ENCODE results near the gene CRB3.
A peak's percentile ranks its signal among the peaks of the same experiment; 100 is the strongest.

Gene CRB3

DNA sequence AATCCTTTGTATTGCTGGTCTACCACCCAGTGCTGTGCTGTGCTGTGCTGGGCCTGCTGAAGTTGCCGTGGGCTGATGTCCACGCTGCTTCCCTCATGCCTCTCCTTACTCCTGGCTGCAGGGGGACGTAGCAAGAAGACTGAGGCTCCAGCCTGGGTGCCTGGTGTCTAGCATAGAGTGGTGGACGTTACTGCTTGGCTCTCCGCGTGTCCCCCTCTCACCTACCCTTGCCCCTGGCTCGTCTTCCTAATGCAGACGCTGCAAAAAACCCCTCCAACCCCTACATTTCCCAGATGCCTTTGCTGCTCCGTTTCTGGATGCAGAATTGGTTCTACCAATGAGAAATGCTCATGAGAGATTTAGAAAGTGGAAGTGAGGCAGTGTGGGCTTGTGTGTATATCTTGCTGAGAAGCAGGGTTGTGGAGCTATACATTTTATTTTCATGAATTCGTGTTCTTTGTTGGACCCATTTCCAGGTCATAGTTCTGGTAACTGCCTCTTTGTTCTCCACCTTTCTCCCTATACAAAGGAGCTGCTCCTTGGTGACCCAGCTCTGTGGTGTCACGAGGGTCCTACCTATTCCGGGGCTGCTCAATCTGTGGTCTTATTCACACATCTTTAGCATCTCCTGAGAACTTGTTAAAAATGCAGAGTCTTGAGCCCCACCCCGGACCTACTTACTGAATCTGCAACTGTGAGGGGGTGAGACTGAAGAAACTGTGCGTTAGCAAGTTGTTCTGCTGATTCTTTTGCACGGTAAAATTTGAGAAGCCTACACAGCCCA lies 25.4 kb downstream of the CRB3 start:
- no peaks in the 10 kb centered on the region for H3K36me3 ChIP-seq (ENCODE audit: control insufficient read depth, low read depth, low read length)
- no peaks in the 10 kb centered on the region for H3K9me3 ChIP-seq (ENCODE audit: control insufficient read depth, low read depth, low read length)
- no peak overlapping the region for H3K4me3 ChIP-seq (ENCODE audit: low read length)
- H3K4me1 ChIP-seq (ENCODE audit: control insufficient read depth, low read depth, low read length) = no peaks in the 10 kb centered on the region
- no peak overlapping the region for H3K27ac ChIP-seq (ENCODE audit: low read length)
- no peak overlapping the region for H3K9ac ChIP-seq (ENCODE audit: low read length)
- no peaks in the 10 kb centered on the region for H3K27me3 ChIP-seq (ENCODE audit: control insufficient read depth, insufficient read depth, low read length)

DNA sequence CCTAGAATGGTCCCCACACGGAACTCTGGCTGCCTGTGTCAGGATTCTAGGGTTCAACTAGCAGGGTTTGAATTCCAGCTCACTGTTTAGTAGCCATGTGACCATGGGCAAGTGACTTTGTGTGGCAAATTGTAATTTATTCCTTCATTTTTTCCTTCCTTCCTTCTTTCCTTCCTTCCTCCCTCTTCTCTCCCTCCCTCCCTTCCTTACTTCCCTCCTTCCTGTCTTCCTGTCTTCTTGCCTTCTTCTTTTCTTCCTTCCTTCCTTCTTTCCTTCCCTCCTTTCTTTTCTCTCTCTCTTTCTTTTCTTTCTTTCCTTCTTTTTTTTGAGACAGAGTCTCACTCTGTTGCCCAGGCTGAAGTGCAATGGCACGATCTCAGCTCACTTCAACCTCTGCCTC lies 26.1 kb downstream of the CRB3 start:
- no peak overlapping the region for H3K4me3 ChIP-seq (ENCODE audit: low read length)
- no peak overlapping the region for H3K27ac ChIP-seq (ENCODE audit: low read length)
- H3K4me1 ChIP-seq (ENCODE audit: control insufficient read depth, low read depth, low read length) = no peaks in the 10 kb centered on the region
- no peaks in the 10 kb centered on the region for H3K9me3 ChIP-seq (ENCODE audit: control insufficient read depth, low read depth, low read length)
- no peaks in the 10 kb centered on the region for H3K36me3 ChIP-seq (ENCODE audit: control insufficient read depth, low read depth, low read length)
- H3K27me3 ChIP-seq (ENCODE audit: control insufficient read depth, insufficient read depth, low read length) = no peaks in the 10 kb centered on the region
- no peak overlapping the region for H3K9ac ChIP-seq (ENCODE audit: low read length)

DNA sequence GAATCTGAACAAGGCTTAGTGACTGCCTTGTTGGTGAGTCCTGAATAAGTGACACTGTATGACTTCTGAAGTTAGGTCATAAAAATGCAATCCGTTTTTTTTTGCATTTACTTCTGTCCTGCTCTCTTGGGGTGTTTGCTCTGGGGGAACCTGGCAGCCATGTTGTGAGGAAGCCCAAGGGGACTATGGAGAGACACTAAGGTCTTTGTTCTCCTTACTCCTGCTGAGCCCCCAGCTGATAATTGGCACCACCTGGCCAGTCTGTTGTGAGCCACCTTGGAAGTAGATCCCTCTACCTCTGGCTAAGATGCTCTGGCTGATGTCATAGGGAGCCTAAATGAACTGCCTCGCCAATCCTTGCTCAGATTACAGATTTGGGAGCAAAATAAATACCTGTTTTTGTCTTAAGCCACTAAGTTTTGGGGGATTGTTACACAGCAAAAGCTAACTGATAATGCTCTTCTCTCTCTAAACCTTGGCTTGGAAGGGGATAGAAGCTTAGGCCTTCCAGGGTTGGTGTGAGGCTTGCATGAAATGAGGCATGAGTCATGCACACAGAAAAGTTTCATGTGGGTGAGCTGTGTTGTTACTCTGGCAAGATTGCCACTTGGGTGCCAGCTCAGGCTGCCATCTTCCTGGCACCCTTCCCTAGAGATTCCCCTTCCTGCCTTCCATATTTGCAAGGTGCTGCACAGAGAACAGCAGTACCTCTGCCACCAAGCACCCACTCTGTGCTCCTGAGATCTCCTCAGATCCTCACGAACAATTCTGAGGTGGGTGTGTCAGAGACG lies 27.9 kb downstream of the CRB3 start:
- no peak overlapping the region for H3K27ac ChIP-seq (ENCODE audit: low read length)

DNA sequence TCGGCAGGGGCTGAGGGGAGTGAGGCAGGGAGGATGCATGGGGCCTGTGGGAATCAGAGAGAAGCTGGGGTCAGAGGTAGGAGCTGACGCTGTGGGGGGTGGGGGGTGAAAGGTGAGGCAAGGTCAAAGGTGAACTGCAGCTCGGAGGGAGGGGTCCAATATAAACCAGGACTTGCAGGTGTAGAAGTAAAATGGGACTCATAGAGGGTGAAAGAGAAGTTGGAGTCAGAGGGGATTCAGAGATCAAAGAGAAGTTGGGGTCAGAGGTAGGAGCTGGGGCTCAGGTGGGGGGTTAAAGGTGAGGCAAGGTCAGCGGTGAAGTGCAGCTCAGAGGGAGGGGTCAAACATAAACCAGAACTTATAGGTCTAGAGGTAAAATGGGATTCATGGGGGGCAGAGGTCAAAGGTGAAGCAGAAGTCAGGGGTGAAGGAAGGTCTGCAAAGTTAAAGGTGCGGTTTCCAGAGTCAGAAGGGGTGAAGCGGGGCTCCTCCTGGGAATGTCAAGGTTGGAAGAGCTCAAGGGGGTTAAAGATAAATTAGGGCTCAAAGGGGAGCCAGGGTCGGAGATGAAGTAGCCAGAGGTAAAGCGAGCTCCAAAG lies 30.5 kb downstream of the CRB3 start:
- H3K4me3 ChIP-seq (ENCODE audit: low read length) = no peak overlapping the region
- no peak overlapping the region for H3K9ac ChIP-seq (ENCODE audit: low read length)
- H3K36me3 ChIP-seq (ENCODE audit: control insufficient read depth, low read depth, low read length) = no peaks in the 10 kb centered on the region

More for the DNA sequence above, 27.9 kb downstream of the CRB3 start:
- Histone ChIP-seq H3K27me3 (ENCODE audit: control insufficient read depth, insufficient read depth, low read length) (no peaks in the 10 kb centered on the region), H3K9me3 (ENCODE audit: control insufficient read depth, low read depth, low read length) (no peaks in the 10 kb centered on the region), H3K36me3 (ENCODE audit: control insufficient read depth, low read depth, low read length) (no peaks in the 10 kb centered on the region), H3K4me3 (ENCODE audit: low read length) (no peak overlapping the region), H3K9ac (ENCODE audit: low read length) (no peak overlapping the region), H3K4me1 (ENCODE audit: control insufficient read depth, low read depth, low read length) (no peaks in the 10 kb centered on the region)

DNA sequence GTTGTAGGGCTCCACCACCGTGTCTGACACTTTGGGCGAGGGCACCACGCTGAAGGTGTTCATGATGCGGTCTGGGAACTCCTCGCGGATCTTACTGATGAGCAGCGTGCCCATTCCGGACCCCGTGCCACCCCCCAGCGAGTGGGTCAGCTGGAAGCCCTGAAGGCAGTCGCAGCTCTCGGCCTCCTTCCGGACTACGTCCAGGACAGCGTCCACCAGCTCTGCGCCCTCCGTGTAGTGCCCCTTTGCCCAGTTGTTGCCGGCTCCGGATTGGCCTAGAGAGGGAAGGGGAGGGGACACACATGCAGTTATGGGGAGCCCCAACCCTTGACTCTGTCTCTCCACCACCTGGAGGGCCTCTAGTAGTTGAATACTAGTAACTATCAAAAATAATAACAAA lies 31.9 kb downstream of the CRB3 start:
- no peaks in the 10 kb centered on the region for H3K4me1 ChIP-seq (ENCODE audit: control insufficient read depth, low read depth, low read length)
- no peak overlapping the region for H3K4me3 ChIP-seq (ENCODE audit: low read length)
- H3K9me3 ChIP-seq (ENCODE audit: control insufficient read depth, low read depth, low read length) = no peaks in the 10 kb centered on the region
- no peak overlapping the region for H3K9ac ChIP-seq (ENCODE audit: low read length)
- peaks cover 4% of the 10 kb centered on the region for H3K27me3 ChIP-seq (ENCODE audit: control insufficient read depth, insufficient read depth, low read length)
- H3K36me3 ChIP-seq (ENCODE audit: control insufficient read depth, low read depth, low read length) = no peaks in the 10 kb centered on the region
- H3K27ac ChIP-seq (ENCODE audit: low read length) = no peak overlapping the region

More for the DNA sequence above, 30.5 kb downstream of the CRB3 start:
- no peaks in the 10 kb centered on the region for H3K4me1 ChIP-seq (ENCODE audit: control insufficient read depth, low read depth, low read length)
- H3K9me3 ChIP-seq (ENCODE audit: control insufficient read depth, low read depth, low read length) = no peaks in the 10 kb centered on the region
- no peak overlapping the region for H3K27ac ChIP-seq (ENCODE audit: low read length)
- H3K27me3 ChIP-seq (ENCODE audit: control insufficient read depth, insufficient read depth, low read length) = no peaks in the 10 kb centered on the region

DNA sequence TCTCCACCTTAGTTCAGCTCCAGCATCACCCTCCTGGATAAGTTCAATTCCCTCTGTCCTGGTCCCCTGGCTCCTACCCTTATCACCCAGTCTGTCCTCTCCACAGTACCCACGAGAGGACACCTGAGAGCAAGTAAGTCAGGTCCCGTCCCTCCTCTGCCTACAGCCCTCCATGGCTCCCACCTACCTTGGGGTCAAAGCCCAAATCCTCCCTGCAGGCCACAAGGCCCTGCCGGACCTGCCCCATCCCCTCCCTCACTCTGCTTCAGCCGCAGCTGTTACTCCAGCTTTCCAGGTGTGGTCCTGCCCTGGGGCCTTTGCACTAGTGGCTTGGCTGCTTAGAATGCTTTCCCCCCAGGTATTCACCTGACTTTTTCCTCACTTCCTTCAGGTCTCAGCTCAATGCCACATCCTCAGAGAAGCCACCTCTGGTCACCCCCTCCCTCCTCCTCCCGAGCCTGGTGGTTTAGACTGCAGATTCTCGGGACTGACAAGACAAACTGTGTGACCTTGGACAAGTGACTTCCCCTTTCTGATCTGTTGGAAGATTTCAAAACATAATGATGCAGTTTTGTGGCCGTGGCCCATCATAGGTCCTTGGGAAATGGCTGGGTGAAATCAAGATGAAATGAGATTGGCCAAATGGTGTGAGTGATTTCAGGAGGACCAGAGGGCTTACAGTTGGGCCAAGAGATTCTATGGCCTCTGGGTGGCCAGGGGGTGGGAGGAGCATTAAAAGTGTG lies 34.4 kb downstream of the CRB3 start:
- no peaks in the 10 kb centered on the region for H3K9me3 ChIP-seq (ENCODE audit: control insufficient read depth, low read depth, low read length)
- no peaks in the 10 kb centered on the region for H3K36me3 ChIP-seq (ENCODE audit: control insufficient read depth, low read depth, low read length)
- no peak overlapping the region for H3K9ac ChIP-seq (ENCODE audit: low read length)

DNA sequence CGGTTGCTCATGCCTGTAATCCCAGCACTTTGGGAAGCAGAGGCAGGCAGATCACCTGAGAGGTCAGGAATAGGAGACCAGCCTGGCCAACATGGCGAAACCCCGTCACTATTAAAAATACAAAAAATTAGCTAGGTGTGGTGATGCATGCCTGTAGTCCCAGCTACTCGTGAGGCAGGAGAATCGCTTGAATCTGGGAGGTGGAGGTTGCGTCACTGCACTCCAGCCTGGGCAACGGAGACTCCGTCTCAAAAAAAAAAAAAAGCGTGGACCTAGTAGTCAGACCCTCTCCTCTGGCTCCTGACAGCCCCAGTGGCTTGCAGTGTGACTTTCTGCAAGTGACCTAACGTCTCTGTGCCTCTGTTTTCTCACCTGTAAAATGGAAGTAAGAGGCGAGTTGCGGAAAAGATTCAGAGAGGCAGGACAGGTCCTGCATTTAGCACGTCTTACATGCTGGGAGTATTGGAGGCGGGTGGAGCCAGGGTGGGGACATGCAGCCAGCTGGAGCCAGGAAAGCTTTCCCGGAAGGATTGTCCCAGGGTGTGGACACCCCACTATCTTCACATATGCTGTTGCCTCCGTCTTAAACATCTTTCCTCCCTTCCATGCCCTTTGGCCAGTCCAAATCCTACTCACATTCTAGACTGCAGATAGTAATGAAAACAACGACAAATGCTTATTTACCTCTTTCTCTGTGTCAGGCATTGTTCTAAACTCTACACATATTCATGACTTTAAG lies 35.1 kb downstream of the CRB3 start:
- Histone ChIP-seq H3K9ac (ENCODE audit: low read length) (no peak overlapping the region), H3K4me1 (ENCODE audit: control insufficient read depth, low read depth, low read length) (peaks cover 3% of the 10 kb centered on the region), H3K27me3 (ENCODE audit: control insufficient read depth, insufficient read depth, low read length) (peaks cover 14% of the 10 kb centered on the region), H3K4me3 (ENCODE audit: low read length) (no peak overlapping the region), H3K9me3 (ENCODE audit: control insufficient read depth, low read depth, low read length) (no peaks in the 10 kb centered on the region), H3K27ac (ENCODE audit: low read length) (no peak overlapping the region), H3K36me3 (ENCODE audit: control insufficient read depth, low read depth, low read length) (no peaks in the 10 kb centered on the region)

More for the DNA sequence above, 34.4 kb downstream of the CRB3 start:
- no peak overlapping the region for H3K27ac ChIP-seq (ENCODE audit: low read length)
- H3K4me1 ChIP-seq (ENCODE audit: control insufficient read depth, low read depth, low read length) = peaks cover 3% of the 10 kb centered on the region
- H3K4me3 ChIP-seq (ENCODE audit: low read length) = no peak overlapping the region
- H3K27me3 ChIP-seq (ENCODE audit: control insufficient read depth, insufficient read depth, low read length) = peaks cover 14% of the 10 kb centered on the region

DNA sequence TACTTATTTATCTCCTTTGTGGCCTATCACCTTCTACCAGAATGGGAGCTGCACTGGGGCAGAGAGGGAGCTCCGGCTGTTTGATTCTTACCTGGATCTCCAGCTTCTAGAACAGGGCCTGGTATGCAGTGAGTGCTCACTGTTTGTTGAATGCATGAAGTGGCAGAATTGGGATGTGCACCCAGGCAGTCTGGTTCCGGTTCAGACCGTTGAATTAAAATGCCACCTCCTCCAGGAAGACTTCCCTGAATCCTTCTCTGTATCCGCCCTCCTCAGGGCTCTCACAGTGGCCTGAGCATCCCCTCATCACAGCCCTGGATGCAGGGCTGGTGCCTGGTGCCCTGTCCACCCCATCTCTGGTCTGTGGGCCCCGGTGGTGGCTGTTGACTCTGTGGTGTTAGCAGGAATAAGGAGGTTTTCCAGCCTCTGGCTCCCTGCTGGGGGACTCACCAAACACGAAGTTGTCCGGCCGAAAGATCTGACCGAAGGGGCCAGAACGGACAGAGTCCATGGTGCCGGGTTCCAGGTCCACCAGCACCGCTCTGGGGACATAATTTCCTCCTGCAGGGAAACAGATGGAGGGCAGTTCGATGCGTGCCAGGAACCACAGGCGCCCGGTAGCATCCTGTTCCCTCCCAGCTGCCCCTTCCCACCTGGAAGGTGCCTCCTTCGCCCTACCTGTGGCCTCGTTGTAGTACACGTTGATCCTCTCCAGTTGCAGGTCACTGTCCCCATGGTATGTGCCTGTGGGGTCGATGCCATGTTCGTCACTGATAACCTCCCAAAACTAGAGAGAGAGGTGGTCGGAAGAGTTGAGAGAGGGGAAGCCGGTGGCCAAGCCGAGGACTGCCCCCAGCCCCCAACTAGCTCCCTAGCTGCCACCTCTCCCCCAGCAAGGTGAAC lies 37.0 kb downstream of the CRB3 start:
- H3K27ac ChIP-seq (ENCODE audit: low read length) = no peak overlapping the region
- no peaks in the 10 kb centered on the region for H3K9me3 ChIP-seq (ENCODE audit: control insufficient read depth, low read depth, low read length)
- H3K4me3 ChIP-seq (ENCODE audit: low read length) = peak overlapping the region; percentile 55
- no peak overlapping the region for H3K9ac ChIP-seq (ENCODE audit: low read length)
- no peaks in the 10 kb centered on the region for H3K36me3 ChIP-seq (ENCODE audit: control insufficient read depth, low read depth, low read length)
- peaks cover 14% of the 10 kb centered on the region for H3K27me3 ChIP-seq (ENCODE audit: control insufficient read depth, insufficient read depth, low read length)
- peaks cover 3% of the 10 kb centered on the region for H3K4me1 ChIP-seq (ENCODE audit: control insufficient read depth, low read depth, low read length)

DNA sequence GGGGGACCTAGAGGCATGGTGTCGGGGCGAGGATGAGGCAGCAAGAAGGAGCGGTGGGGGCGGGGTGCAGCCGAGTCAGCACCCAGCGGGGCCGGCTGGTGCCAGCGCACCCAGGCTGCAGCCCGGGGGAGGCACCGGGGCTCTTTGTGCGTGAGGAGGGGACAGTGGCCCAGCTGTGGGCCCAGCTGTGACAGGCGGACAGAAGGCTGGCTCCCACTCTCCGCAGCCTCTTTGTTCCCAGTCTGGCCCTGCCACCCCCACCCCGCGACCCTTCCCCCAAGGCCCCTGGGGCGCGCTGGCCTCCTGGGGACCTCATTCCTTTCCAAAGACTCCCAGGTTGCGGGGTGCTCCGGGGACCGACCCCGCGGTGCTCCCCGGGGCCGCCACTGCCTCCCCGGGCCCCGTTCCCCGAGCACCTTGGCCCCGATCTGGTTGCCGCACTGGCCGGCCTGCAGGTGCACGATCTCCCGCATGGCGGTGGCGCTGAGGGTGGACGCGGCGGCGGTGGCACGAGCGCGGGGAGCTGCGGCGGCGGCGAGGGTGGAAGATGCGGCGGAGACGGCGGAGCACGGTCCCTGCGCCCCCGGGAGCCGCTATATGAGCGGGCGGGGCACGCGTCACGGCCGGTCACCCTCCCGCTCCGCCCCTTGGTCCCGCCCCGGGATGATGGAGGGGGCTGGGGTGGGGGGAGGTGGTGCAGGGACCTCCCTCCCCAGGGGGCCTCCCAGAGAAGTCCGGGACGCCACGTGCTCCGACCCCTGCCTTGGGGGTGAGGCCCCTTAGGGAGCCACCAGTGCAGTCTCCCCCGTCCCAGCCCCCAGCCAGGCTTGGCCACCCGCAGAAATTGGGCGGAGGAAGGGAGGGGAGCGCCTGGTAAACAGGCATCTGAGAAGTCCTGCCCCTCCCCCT lies 37.9 kb downstream of the CRB3 start, which contains the start of gene TUBB4A:
TSS of gene TUBB4A (minus strand) at position 570 of the 909 bp plus-strand sequence. CDS start at position 473, 97 bp downstream.
- H3K27ac ChIP-seq (ENCODE audit: low read length) = no peak within 1 kb of the TSS
- H3K36me3 ChIP-seq (ENCODE audit: control insufficient read depth, low read depth, low read length) = no peaks in the 10 kb centered on the region
- H3K9ac ChIP-seq (ENCODE audit: low read length) = peak within 1 kb of the TSS; percentile 39
- H3K27me3 ChIP-seq (ENCODE audit: control insufficient read depth, insufficient read depth, low read length) = peaks cover 14% of the 10 kb centered on the region
- H3K4me3 ChIP-seq (ENCODE audit: low read length) = peak within 1 kb of the TSS; percentile 55
- no peaks in the 10 kb centered on the region for H3K9me3 ChIP-seq (ENCODE audit: control insufficient read depth, low read depth, low read length)
- H3K4me1 ChIP-seq (ENCODE audit: control insufficient read depth, low read depth, low read length) = peaks cover 3% of the 10 kb centered on the region

All from iPS-18a (cell line).